GM12878 (cell line): ENCODE measurements around the gene NBDY. TPM values are rescaled to one million over a fixed set of nuclear protein-coding genes. Genes with fewer than 3 reads are reported as not detected.

ENCODE experiments used
- ATAC-seq: fragments of 200-7000 bp; cut with Tn5 transposase; 3 replicates; pipeline ENCODE4 v1.9.1; 2020; ENCODE audit warnings: mild to moderate bottlenecking, moderate library complexity
- BruUV-seq: library from RNA; stranded (reverse); fragments of 400-500 nt; replicated peaks from 2 replicates; lab custom pipeline; 2021; lab: Mats Ljungman, UMichigan
- CTCF ChIA-PET: fragments of 300-600 bp; sonication (Branson Sonifier 250); formaldehyde crosslinking; extraction: SDS; loops from one replicate; lab custom pipeline; 2021; ENCODE audit warnings: inconsistent platforms; lab: Yijun Ruan, JAX
- POLR2A ChIA-PET: fragments of 350-600 bp; formaldehyde crosslinking; extraction: SDS; loops from one replicate; lab custom pipeline; 2021; ENCODE audit warnings: inconsistent platforms; lab: Charles Lee
- RAD21 ChIA-PET: fragments of 300-600 bp; sonication (Branson Sonifier 250); formaldehyde crosslinking; loops from one replicate; lab custom pipeline; 2023; ENCODE audit warnings: antibody characterized with exemption; ENCODE audit not compliant: unreplicated experiment; lab: Charles Lee
- SMC1A ChIA-PET: fragments of 300-600 bp; sonication (Branson Sonifier 250); formaldehyde crosslinking; loops from one replicate; lab custom pipeline; 2023; ENCODE audit not compliant: unreplicated experiment, uncharacterized antibody; lab: Charles Lee
- DNase-seq: peaks from one replicate; pipeline ENCODE4 v3.0.0-alpha.2; 2011; ENCODE audit warnings: low read depth, low spot score
- FAIRE-seq: peaks from 3 replicates; lab custom pipeline; 2011; peaks lifted over from hg19 to GRCh38; lab: Jason Lieb, UNC
- H2AFZ ChIP-seq: 2 replicates; pipeline ENCODE4 v1.6.0; 2011; ENCODE audit warnings: low read depth, low read length, control low read depth; ENCODE audit not compliant: control insufficient read depth
- H3K27ac ChIP-seq: 2 replicates; pipeline ENCODE4 v1.5.1; 2011; ENCODE audit warnings: control low read depth; ENCODE audit not compliant: control insufficient read depth, insufficient read depth
- H3K27me3 ChIP-seq, 2 experiments: replicated peaks in 1 of 2; 2 replicates each; pipeline versions ENCODE4 v1.6.0 to v1.6.1; 2011; ENCODE audit warnings: low read length in 1 of 2; ENCODE audit not compliant: control insufficient read depth in 2 of 2, insufficient read depth in 2 of 2
- H3K36me3 ChIP-seq, 2 experiments: 2 replicates each; pipeline ENCODE4 v1.5.1; 2011; ENCODE audit warnings: low read length in 1 of 2; ENCODE audit not compliant: control insufficient read depth in 2 of 2, insufficient read depth in 2 of 2
- H3K4me1 ChIP-seq: 2 replicates; pipeline ENCODE4 v1.6.1; 2011; ENCODE audit warnings: mild to moderate bottlenecking, low read length, moderate library complexity, mixed read lengths; ENCODE audit not compliant: control insufficient read depth, insufficient read depth
- H3K4me2 ChIP-seq: 2 replicates; pipeline ENCODE4 v1.6.0; 2011; ENCODE audit warnings: control low read depth; ENCODE audit not compliant: control insufficient read depth, insufficient read depth
- H3K4me3 ChIP-seq: fragments of 200-600 bp; sonication (generic); 2 replicates; pipeline ENCODE4 v1.5.1; 2016
- H3K79me2 ChIP-seq: 2 replicates; pipeline ENCODE4 v1.6.0; 2011; ENCODE audit warnings: low read length; ENCODE audit not compliant: control insufficient read depth, insufficient read depth
- H3K9ac ChIP-seq: 2 replicates; pipeline ENCODE4 v1.8.0; 2011; ENCODE audit warnings: low read length, control low read depth, mixed read lengths; ENCODE audit not compliant: control insufficient read depth, insufficient read depth
- H3K9me3 ChIP-seq: replicated peaks from 3 replicates; pipeline ENCODE4 v1.5.1; 2011; ENCODE audit warnings: mild to moderate bottlenecking, low read length; ENCODE audit not compliant: control insufficient read depth, insufficient read depth
- H4K20me1 ChIP-seq: 2 replicates; pipeline ENCODE4 v1.6.0; 2011; ENCODE audit not compliant: control insufficient read depth, insufficient read depth
- GABPA ChIP-seq: IDR thresholded peaks from 2 replicates; pipeline ENCODE4 v1.6.1; 2014; ENCODE audit warnings: antibody characterized with exemption, low read depth, mild to moderate bottlenecking, inconsistent platforms
- HCFC1 ChIP-seq: fragments of 150-350 bp; IDR thresholded peaks from 2 replicates; pipeline ENCODE4 v1.6.1; 2014; ENCODE audit warnings: low read length
- PML ChIP-seq: IDR thresholded peaks from 2 replicates; pipeline ENCODE4 v1.6.1; 2012; ENCODE audit warnings: low read length, inconsistent platforms
- RUNX3 ChIP-seq: IDR thresholded peaks from 2 replicates; pipeline ENCODE4 v1.6.1; 2012; ENCODE audit warnings: low read length, inconsistent platforms
- SPI1 ChIP-seq: IDR thresholded peaks from 2 replicates; pipeline ENCODE4 v1.6.1; 2011; ENCODE audit warnings: low read depth, mild to moderate bottlenecking, low read length, moderate library complexity, borderline replicate concordance; ENCODE audit not compliant: insufficient read depth
- WGBS: methylation state at CpG from one replicate; pipeline ENCODE4 v1.1.6; 2016; ENCODE audit warnings: low lambda C conversion rate; ENCODE audit not compliant: insufficient replicate concordance, insufficient coverage; ENCODE audit errors: missing lambda C conversion rate; 5-methylcytosine and 5-hydroxymethylcytosine counted together
- in situ Hi-C: fragments of 300-500 bp; cut with MboI; formaldehyde crosslinking; loops from 9 replicates; pipeline ENCODE4 v1.14.3; 2018; ENCODE audit warnings: mixed read lengths
- intact Hi-C: fragments of 100-400 bp; cut with micrococcal nuclease; formaldehyde crosslinking; loops from one replicate; pipeline ENCODE4 v1.14.2; 2022; ENCODE audit not compliant: unreplicated experiment
- polyA plus RNA-seq, 11 experiments: library from polyadenylated mRNA; depleted of rRNA in 4 of 11; unstranded in 6 of 11; stranded (reverse) in 5 of 11; fragments of >200 nt; fragmentation: Nextera tagmentation in 4 of 11; fragmentation: Illumina TruSeq in 1 of 11; extraction: Ambion mirVana in 4 of 11; extraction: Trizol in 1 of 11; gene quantifications; 1 replicate in 1 of 11; 2 replicates in 10 of 11; pipeline versions ENCODE4 v1.2.1 to v1.2.3, GENCODE V29; 2011 to 2016; ENCODE audit warnings: inconsistent platforms in 2 of 11, missing spikeins in 2 of 11, low read depth in 1 of 11
- total RNA-seq, 4 experiments: library from RNA; depleted of rRNA in 3 of 4; stranded (reverse); fragments of >200 nt in 3 of 4; fragmentation: Illumina TruSeq in 1 of 4; extraction: Trizol in 1 of 4; gene quantifications; 2 replicates each; pipeline versions ENCODE4 v1.2.1 to v1.2.3, GENCODE V29; 2013 to 2021
- TF ChIP-seq, protein P1 (sequence below): fragments of 150-350 bp; IDR thresholded peaks from 2 replicates; pipeline ENCODE4 v1.6.1; 2014; ENCODE audit warnings: mild to moderate bottlenecking, low read depth, low read length
- TF ChIP-seq, protein P2 (sequence below): IDR thresholded peaks from 2 replicates; pipeline ENCODE4 v1.6.1; 2011; ENCODE audit warnings: mild to moderate bottlenecking, low read depth, low read length, moderate library complexity; ENCODE audit not compliant: insufficient replicate concordance
- TF ChIP-seq, protein P3 (sequence below): fragments of 450-650 bp; IDR thresholded peaks from 2 replicates; pipeline ENCODE4 v1.6.1; 2017; ENCODE audit warnings: mild to moderate bottlenecking, moderate library complexity
- TF ChIP-seq, protein P4 (sequence below): fragments of 450-650 bp; IDR thresholded peaks from 2 replicates; pipeline ENCODE4 v1.6.1; 2016; ENCODE audit warnings: mild to moderate bottlenecking, moderate library complexity, borderline replicate concordance

NBDY gene
- total and polyA plus RNA-seq, 10 of the 15 experiments (the other 5 are each of a cell fraction or from before 2014, with no cell fraction given) = 10.8 to 122 (median 61.5) TPM

DNA sequence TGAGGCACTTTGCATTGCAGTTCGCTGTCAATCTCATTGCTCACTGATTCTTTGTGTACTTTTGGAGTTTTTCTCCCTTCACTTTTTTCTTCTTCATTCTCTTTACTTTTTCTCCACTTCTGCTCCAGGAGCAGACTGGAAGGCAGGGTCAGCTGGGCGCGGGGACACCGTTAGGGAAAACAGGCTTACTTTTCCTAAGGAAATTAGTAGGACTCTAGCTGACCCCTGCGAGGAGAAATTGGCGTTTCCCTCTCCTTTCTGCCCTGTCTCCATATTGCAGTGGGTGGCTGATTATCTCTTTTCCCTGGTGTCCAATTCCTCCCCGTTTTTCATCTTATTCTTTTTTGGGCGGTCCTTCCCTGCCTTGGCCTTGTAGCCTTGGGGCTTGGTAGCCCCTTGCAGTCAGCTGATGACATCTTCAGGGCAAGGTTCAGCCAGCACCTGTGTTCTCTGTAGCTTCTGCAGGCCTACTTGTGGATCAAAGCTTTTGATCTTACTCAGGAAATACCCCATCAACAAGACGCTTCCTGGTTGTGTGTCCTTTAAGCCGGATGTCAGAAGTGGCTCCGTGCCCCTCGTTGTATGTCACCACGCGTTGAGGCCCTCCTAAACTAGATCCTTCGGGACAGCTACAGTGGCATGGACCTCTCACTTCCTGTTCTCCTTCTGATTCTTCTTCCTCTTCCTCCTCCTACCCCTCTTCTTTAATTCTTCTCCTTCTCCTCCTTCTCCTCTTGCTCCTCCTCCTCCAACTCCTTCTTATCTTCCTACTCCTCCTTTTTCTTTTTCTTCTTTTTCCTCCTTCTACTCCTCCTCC is 36.1 kb downstream of the NBDY start:
- Histone ChIP-seq H3K4me3 (peak overlapping the region; percentile 74; the same call in 1 of the 2 replicates), H3K36me3 (no peaks in the 10 kb centered on the region; a peak in 1 of 4 replicates), H3K27ac (peak overlapping the region; percentile 90), H3K4me2 (peak overlapping the region; percentile 77), H4K20me1 (no peaks in the 10 kb centered on the region), H3K9ac (peak overlapping the region; percentile 65), H3K79me2 (peaks cover 4% of the 10 kb centered on the region), H3K9me3 (no peaks in the 10 kb centered on the region), H3K27me3 (no peaks in the 10 kb centered on the region), H2AFZ (peak overlapping the region; percentile 85), H3K4me1 (peaks cover 31% of the 10 kb centered on the region)
- SMC1A ChIA-PET = interaction anchor here (0.9 to 2.8 kb wide), 4 partner anchors 18 to 213 kb away, joined by 3 to 17 read pairs (median 4); no protein-coding TSS in a partner anchor
- no TSS peak for BruUV-seq
- CTCF ChIA-PET = interaction anchor here (0.6 to 4.5 kb wide), 10 partner anchors 9 to 687 kb away, joined by 3 to 25 read pairs (median 4); partner anchors contain the start of gene NBDY
- in situ Hi-C loops (no loop called here), intact Hi-C loops (no loop called here)
- DNase-seq = no peak
- no peak for FAIRE-seq
- ATAC-seq = peak; percentile 14
- POLR2A ChIA-PET = no interaction called here
- RAD21 ChIA-PET = interaction anchor here (1.1 to 2.9 kb wide), 5 partner anchors 18 to 213 kb away, joined by 3 to 16 read pairs (median 4); no protein-coding TSS in a partner anchor
- WGBS = 9% methylated on average over 15 of the region's 15 CpGs
- TF ChIP-seq RUNX3 = peak; percentile 15; the same call in 1 of the 2 replicates
- TF ChIP-seq, protein P1, sequence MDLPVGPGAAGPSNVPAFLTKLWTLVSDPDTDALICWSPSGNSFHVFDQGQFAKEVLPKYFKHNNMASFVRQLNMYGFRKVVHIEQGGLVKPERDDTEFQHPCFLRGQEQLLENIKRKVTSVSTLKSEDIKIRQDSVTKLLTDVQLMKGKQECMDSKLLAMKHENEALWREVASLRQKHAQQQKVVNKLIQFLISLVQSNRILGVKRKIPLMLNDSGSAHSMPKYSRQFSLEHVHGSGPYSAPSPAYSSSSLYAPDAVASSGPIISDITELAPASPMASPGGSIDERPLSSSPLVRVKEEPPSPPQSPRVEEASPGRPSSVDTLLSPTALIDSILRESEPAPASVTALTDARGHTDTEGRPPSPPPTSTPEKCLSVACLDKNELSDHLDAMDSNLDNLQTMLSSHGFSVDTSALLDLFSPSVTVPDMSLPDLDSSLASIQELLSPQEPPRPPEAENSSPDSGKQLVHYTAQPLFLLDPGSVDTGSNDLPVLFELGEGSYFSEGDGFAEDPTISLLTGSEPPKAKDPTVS = no peak
- no peak for TF ChIP-seq PML
- peak; percentile 40; the same call in 1 of the 2 replicates for TF ChIP-seq SPI1
- TF ChIP-seq GABPA = peak; percentile 68
- TF ChIP-seq, protein P2, sequence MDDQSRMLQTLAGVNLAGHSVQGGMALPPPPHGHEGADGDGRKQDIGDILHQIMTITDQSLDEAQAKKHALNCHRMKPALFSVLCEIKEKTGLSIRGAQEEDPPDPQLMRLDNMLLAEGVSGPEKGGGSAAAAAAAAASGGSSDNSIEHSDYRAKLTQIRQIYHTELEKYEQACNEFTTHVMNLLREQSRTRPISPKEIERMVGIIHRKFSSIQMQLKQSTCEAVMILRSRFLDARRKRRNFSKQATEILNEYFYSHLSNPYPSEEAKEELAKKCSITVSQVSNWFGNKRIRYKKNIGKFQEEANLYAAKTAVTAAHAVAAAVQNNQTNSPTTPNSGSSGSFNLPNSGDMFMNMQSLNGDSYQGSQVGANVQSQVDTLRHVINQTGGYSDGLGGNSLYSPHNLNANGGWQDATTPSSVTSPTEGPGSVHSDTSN = peak; percentile 84
- TF ChIP-seq, protein P3, sequence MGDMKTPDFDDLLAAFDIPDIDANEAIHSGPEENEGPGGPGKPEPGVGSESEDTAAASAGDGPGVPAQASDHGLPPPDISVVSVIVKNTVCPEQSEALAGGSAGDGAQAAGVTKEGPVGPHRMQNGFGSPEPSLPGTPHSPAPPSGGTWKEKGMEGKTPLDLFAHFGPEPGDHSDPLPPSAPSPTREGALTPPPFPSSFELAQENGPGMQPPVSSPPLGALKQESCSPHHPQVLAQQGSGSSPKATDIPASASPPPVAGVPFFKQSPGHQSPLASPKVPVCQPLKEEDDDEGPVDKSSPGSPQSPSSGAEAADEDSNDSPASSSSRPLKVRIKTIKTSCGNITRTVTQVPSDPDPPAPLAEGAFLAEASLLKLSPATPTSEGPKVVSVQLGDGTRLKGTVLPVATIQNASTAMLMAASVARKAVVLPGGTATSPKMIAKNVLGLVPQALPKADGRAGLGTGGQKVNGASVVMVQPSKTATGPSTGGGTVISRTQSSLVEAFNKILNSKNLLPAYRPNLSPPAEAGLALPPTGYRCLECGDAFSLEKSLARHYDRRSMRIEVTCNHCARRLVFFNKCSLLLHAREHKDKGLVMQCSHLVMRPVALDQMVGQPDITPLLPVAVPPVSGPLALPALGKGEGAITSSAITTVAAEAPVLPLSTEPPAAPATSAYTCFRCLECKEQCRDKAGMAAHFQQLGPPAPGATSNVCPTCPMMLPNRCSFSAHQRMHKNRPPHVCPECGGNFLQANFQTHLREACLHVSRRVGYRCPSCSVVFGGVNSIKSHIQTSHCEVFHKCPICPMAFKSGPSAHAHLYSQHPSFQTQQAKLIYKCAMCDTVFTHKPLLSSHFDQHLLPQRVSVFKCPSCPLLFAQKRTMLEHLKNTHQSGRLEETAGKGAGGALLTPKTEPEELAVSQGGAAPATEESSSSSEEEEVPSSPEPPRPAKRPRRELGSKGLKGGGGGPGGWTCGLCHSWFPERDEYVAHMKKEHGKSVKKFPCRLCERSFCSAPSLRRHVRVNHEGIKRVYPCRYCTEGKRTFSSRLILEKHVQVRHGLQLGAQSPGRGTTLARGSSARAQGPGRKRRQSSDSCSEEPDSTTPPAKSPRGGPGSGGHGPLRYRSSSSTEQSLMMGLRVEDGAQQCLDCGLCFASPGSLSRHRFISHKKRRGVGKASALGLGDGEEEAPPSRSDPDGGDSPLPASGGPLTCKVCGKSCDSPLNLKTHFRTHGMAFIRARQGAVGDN = peak; percentile 62; the same call in 1 of the 2 replicates
- no peak for TF ChIP-seq HCFC1
- TF ChIP-seq, protein P4, sequence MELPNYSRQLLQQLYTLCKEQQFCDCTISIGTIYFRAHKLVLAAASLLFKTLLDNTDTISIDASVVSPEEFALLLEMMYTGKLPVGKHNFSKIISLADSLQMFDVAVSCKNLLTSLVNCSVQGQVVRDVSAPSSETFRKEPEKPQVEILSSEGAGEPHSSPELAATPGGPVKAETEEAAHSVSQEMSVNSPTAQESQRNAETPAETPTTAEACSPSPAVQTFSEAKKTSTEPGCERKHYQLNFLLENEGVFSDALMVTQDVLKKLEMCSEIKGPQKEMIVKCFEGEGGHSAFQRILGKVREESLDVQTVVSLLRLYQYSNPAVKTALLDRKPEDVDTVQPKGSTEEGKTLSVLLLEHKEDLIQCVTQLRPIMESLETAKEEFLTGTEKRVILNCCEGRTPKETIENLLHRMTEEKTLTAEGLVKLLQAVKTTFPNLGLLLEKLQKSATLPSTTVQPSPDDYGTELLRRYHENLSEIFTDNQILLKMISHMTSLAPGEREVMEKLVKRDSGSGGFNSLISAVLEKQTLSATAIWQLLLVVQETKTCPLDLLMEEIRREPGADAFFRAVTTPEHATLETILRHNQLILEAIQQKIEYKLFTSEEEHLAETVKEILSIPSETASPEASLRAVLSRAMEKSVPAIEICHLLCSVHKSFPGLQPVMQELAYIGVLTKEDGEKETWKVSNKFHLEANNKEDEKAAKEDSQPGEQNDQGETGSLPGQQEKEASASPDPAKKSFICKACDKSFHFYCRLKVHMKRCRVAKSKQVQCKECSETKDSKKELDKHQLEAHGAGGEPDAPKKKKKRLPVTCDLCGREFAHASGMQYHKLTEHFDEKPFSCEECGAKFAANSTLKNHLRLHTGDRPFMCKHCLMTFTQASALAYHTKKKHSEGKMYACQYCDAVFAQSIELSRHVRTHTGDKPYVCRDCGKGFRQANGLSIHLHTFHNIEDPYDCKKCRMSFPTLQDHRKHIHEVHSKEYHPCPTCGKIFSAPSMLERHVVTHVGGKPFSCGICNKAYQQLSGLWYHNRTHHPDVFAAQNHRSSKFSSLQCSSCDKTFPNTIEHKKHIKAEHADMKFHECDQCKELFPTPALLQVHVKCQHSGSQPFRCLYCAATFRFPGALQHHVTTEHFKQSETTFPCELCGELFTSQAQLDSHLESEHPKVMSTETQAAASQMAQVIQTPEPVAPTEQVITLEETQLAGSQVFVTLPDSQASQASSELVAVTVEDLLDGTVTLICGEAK = no peak; the same call in 1 of the 2 replicates
